Spleen (tissue), 11 donors: ENCODE results near the gene PRKCA. TPM values are rescaled to one million over a fixed set of nuclear protein-coding genes. Genes with fewer than 3 reads are reported as not detected.

Experiments
- DNase-seq: peaks from one replicate; pipeline ENCODE4 v3.0.0-alpha.2; 2020
- H3K27ac ChIP-seq, 8 donors: fragments of 200-600 bp; sonication (generic) in 7 of 8; 1 replicate in 4 of 8; 2 replicates in 4 of 8; pipeline versions ENCODE4 v1.5.0 to v1.8.0; 2016 to 2021; ENCODE audit warnings: inconsistent platforms in 4 of 8, mild to moderate bottlenecking in 4 of 8, moderate library complexity in 1 of 8
- H3K27me3 ChIP-seq, 7 donors: fragments of 200-600 bp; sonication (generic) in 6 of 7; replicated peaks in 1 of 7; 1 replicate in 4 of 7; 2 replicates in 3 of 7; pipeline versions ENCODE4 v1.5.0 to v1.8.0; 2016 to 2021; ENCODE audit warnings: inconsistent platforms in 3 of 7, mild to moderate bottlenecking in 1 of 7
- H3K36me3 ChIP-seq, 6 donors: fragments of 200-600 bp; sonication (generic) in 5 of 6; 1 replicate in 4 of 6; 2 replicates in 2 of 6; pipeline versions ENCODE4 v1.5.0 to v1.8.0; 2016 to 2021; ENCODE audit warnings: inconsistent platforms in 2 of 6
- H3K4me1 ChIP-seq, 6 donors: fragments of 200-600 bp; sonication (generic) in 5 of 6; 1 replicate in 3 of 6; 2 replicates in 3 of 6; pipeline versions ENCODE4 v1.5.0 to v1.8.0; 2016 to 2021; ENCODE audit warnings: inconsistent platforms in 3 of 6
- H3K4me3 ChIP-seq, 8 donors: fragments of 200-600 bp; sonication (generic) in 7 of 8; 1 replicate in 4 of 8; 2 replicates in 4 of 8; pipeline versions ENCODE4 v1.5.0 to v1.8.0; 2016 to 2021; ENCODE audit warnings: inconsistent platforms in 4 of 8, mild to moderate bottlenecking in 4 of 8, moderate library complexity in 2 of 8
- H3K9me3 ChIP-seq, 8 donors: fragments of 200-600 bp; sonication (generic) in 7 of 8; 1 replicate in 4 of 8; 2 replicates in 4 of 8; pipeline versions ENCODE4 v1.5.0 to v1.8.0; 2016 to 2021; ENCODE audit warnings: inconsistent platforms in 4 of 8
- CTCF ChIP-seq, 11 experiments: fragments of 200-600 bp in 7 of 11; fragments of 450-650 bp in 4 of 11; sonication (generic) in 4 of 11; IDR thresholded peaks in 8 of 11; conservative IDR thresholded peaks in 3 of 11; 1 replicate in 7 of 11; 2 replicates in 4 of 11; pipeline versions ENCODE4 v1.4.0 to v1.8.0; 2016 to 2021; ENCODE audit warnings: antibody characterized with exemption in 11 of 11, inconsistent platforms in 4 of 11, mild to moderate bottlenecking in 1 of 11
- POLR2A ChIP-seq, 3 donors: fragments of 450-650 bp; IDR thresholded peaks; one replicate each; pipeline ENCODE4 v1.5.1; 2017; ENCODE audit warnings: antibody characterized with exemption in 3 of 3, mild to moderate bottlenecking in 1 of 3
- POLR2AphosphoS5 ChIP-seq, 3 donors: sonication (generic); formaldehyde crosslinking; IDR thresholded peaks; one replicate each; pipeline ENCODE4 v1.5.1; 2017; ENCODE audit warnings: antibody characterized with exemption in 3 of 3
- WGBS, 5 donors: extraction: QIAGEN DNeasy Blood & Tissue Kit in 3 of 5; methylation state at CpG; one replicate each; pipeline versions ENCODE4 v1.1.5 to v1.1.7; 2013 to 2018; 5-methylcytosine and 5-hydroxymethylcytosine counted together
- intact Hi-C: fragments of 100-400 bp; cut with DNase I; formaldehyde crosslinking; loops from one replicate; pipeline ENCODE4 v1.15.0; 2023; ENCODE audit warnings: low total_unique reads
- polyA plus RNA-seq, 3 donors: library from polyadenylated mRNA; stranded (reverse); fragments of 200-250 nt; gene quantifications; one replicate each; pipeline ENCODE4 v1.2.1, GENCODE V29; 2013
- total RNA-seq, 7 donors: library from RNA; depleted of rRNA in 3 of 7; stranded (reverse); fragments of >200 nt in 3 of 7; fragmentation: NEBNext Ultra II Directional in 4 of 7; extraction: Animal tissue kit (Norgen Biotek cat#: 25700) in 4 of 7; gene quantifications; one replicate each; pipeline versions ENCODE4 v1.1.0 to v1.2.1, GENCODE V29; 2016 to 2021
- donor health status: healthy with polysubstance abuse.
- donor health status: DM: no; HTN: no; CAD: no; lungs with moderate emphysema.
- donor health status: DM: no; HTN: no; CAD: no.
- donor health status: Bipolar disorder and iron deficiency.
- donor health status: healthy.
- donor health status: DM: no; HTN: no; CAD: no.
- donor health status: DM: yes; HTN: yes; CAD: no.

PRKCA gene
- total and polyA plus RNA-seq, 10 donors: 1.7 to 59.7 (median 31.2) TPM

GRCh38 chr17:66716236-66717026 is 414.0 kb downstream of the PRKCA start:
- Histone ChIP-seq H3K27ac (no peak overlapping the region), H3K4me3 (no peak overlapping the region), H3K27me3 (no peaks in the 10 kb centered on the region), H3K9me3 (peaks cover 0 to 4% (median 0%) of the 10 kb centered on the region in 8 donors), H3K36me3 (no peaks in the 10 kb centered on the region), H3K4me1 (peaks cover 0 to 24% (median 0%) of the 10 kb centered on the region in 6 donors)
- WGBS, 5 donors: 78 to 90% (median 82%) methylated on average over 18 of the region's 18 CpGs
- no peak for DNase-seq
- intact Hi-C loops: loop anchor here (5.0 kb wide), 1 partner anchor 191 kb away; no protein-coding TSS in a partner anchor
- no peak for TF ChIP-seq CTCF (IDR thresholded peaks at IDR 0.05 in 8 of 11, conservative IDR thresholded peaks at IDR 0.05 in 3 of 11)
- TF ChIP-seq POLR2AphosphoS5 (IDR thresholded peaks at IDR 0.05): no peak
- no peak for TF ChIP-seq POLR2A (IDR thresholded peaks at IDR 0.05)

- Histone ChIP-seq H3K4me3 (no peak overlapping the region), H3K36me3 (no peaks in the 10 kb centered on the region), H3K27ac (no peak overlapping the region), H3K4me1 (peaks cover 0 to 18% (median 0%) of the 10 kb centered on the region in 6 donors), H3K27me3 (no peaks in the 10 kb centered on the region), H3K9me3 (peaks cover 0 to 4% (median 0%) of the 10 kb centered on the region in 8 donors)
- DNase-seq: no peak
- intact Hi-C loops: loop anchor here (5.0 kb wide), 1 partner anchor 190 kb away; no protein-coding TSS in a partner anchor
- WGBS, 5 donors: 66 to 83% (median 72%) methylated on average over 9 of the region's 9 CpGs
- TF ChIP-seq CTCF (IDR thresholded peaks at IDR 0.05 in 8 of 11, conservative IDR thresholded peaks at IDR 0.05 in 3 of 11): no peak
- no peak for TF ChIP-seq POLR2AphosphoS5 (IDR thresholded peaks at IDR 0.05)
- no peak for TF ChIP-seq POLR2A (IDR thresholded peaks at IDR 0.05)
Measured at GRCh38 chr17:66717641-66718058, 415.2 kb downstream of the PRKCA start.

- TF ChIP-seq POLR2A (IDR thresholded peaks at IDR 0.05) (no peak), CTCF (IDR thresholded peaks at IDR 0.05 in 8 of 11, conservative IDR thresholded peaks at IDR 0.05 in 3 of 11) (no peak), POLR2AphosphoS5 (IDR thresholded peaks at IDR 0.05) (no peak)
- Histone ChIP-seq H3K27ac (no peak overlapping the region), H3K9me3 (peaks cover 0 to 4% (median 0%) of the 10 kb centered on the region in 8 donors), H3K4me3 (no peak overlapping the region), H3K27me3 (no peaks in the 10 kb centered on the region), H3K4me1 (peaks cover 0 to 8% (median 0%) of the 10 kb centered on the region in 6 donors), H3K36me3 (no peaks in the 10 kb centered on the region)
- DNase-seq: no peak
- intact Hi-C loops: no loop called here
- 83 to 92% (median 90%) methylated on average over 14 of the region's 14 CpGs for WGBS, 5 donors
Measured at GRCh38 chr17:66720027-66720426, 417.6 kb downstream of the PRKCA start.

- intact Hi-C loops: no loop called here
- peaks cover 0 to 4% (median 0%) of the 10 kb centered on the region in 8 donors for H3K9me3 ChIP-seq
- TF ChIP-seq POLR2A (IDR thresholded peaks at IDR 0.05) (no peak), CTCF (IDR thresholded peaks at IDR 0.05 in 8 of 11, conservative IDR thresholded peaks at IDR 0.05 in 3 of 11) (no peak), POLR2AphosphoS5 (IDR thresholded peaks at IDR 0.05) (no peak)
- H3K4me1 ChIP-seq: peaks cover 0 to 3% (median 0%) of the 10 kb centered on the region in 6 donors
- DNase-seq: no peak
- H3K27me3 ChIP-seq: no peaks in the 10 kb centered on the region
- H3K27ac ChIP-seq: no peak overlapping the region
- H3K36me3 ChIP-seq: no peaks in the 10 kb centered on the region
- WGBS, 5 donors: 88 to 94% (median 93%) methylated on average over 5 of the region's 5 CpGs
- H3K4me3 ChIP-seq: no peak overlapping the region
Measured at GRCh38 chr17:66720567-66720966, 418.2 kb downstream of the PRKCA start.
